Cortex of kidney (tissue), 1 donor: ENCODE data around the gene LSAMP.
"Not testable (repeated sequence)": the region's sequence is repeated elsewhere in the genome, so short reads cannot be mapped to it uniquely, and the experiment has no call there.

Source experiments
- DNase-seq: peaks from one replicate; lab custom pipeline; 2025; lab: John Stamatoyannopoulos, UW

The LSAMP gene

GRCh38 chr3:115890579-115890978 is 554.7 kb downstream of the LSAMP start:
- DNase-seq, result no peak

GRCh38 chr3:115885621-115886020 is 559.7 kb downstream of the LSAMP start:
- no peak for DNase-seq

- DNase-seq, result no peak
Observed at GRCh38 chr3:115877615-115877899, 567.7 kb downstream of the LSAMP start.

- no peak for DNase-seq
Observed at GRCh38 chr3:115876876-115877614, 568.2 kb downstream of the LSAMP start.

- no peak for DNase-seq
Observed at GRCh38 chr3:115875460-115875859, 569.8 kb downstream of the LSAMP start.

GRCh38 chr3:115871735-115872134 is 573.6 kb downstream of the LSAMP start:
- no peak for DNase-seq

- no peak for DNase-seq
Observed at GRCh38 chr3:115864911-115865310, 580.4 kb downstream of the LSAMP start.

GRCh38 chr3:115862849-115863248 is 582.4 kb downstream of the LSAMP start:
- DNase-seq, result no peak

- DNase-seq, result no peak
Observed at GRCh38 chr3:115862099-115862498, 583.2 kb downstream of the LSAMP start.

GRCh38 chr3:115861166-115861733 is 584.0 kb downstream of the LSAMP start:
- DNase-seq, result no peak

GRCh38 chr3:115860766-115861165 is 584.5 kb downstream of the LSAMP start:
- no peak for DNase-seq

GRCh38 chr3:115859002-115859807 is 586.1 kb downstream of the LSAMP start:
- no peak for DNase-seq

GRCh38 chr3:115857518-115858136 is 587.7 kb downstream of the LSAMP start:
- no peak for DNase-seq

GRCh38 chr3:115855911-115856310 is 589.4 kb downstream of the LSAMP start:
- DNase-seq, result no peak

GRCh38 chr3:115853104-115853503 is 592.2 kb downstream of the LSAMP start:
- DNase-seq, result no peak

- no peak for DNase-seq
Observed at GRCh38 chr3:115852278-115852677, 593.0 kb downstream of the LSAMP start.

GRCh38 chr3:115851571-115851970 is 593.7 kb downstream of the LSAMP start:
- DNase-seq, result no peak

GRCh38 chr3:115848641-115849040 is 596.6 kb downstream of the LSAMP start:
- DNase-seq, result no peak

GRCh38 chr3:115845986-115846385 is 599.3 kb downstream of the LSAMP start:
- DNase-seq, result no peak

- not testable (repeated sequence) for DNase-seq
Observed at GRCh38 chr3:115844729-115845128, 600.6 kb downstream of the LSAMP start.

GRCh38 chr3:115843206-115843605 is 602.1 kb downstream of the LSAMP start:
- DNase-seq, result no peak

- no peak for DNase-seq
Observed at GRCh38 chr3:115839246-115839645, 606.0 kb downstream of the LSAMP start.

- DNase-seq, result no peak
Observed at GRCh38 chr3:115838786-115839185, 606.5 kb downstream of the LSAMP start.
